HUES64 (cell line): Measurements from ENCODE around the gene CDKN2B. TPM values are rescaled to one million over a fixed set of nuclear protein-coding genes. Genes with fewer than 3 reads are reported as not detected.
"Not testable (repeated sequence)": the region's sequence is repeated elsewhere in the genome, so short reads cannot be mapped to it uniquely, and the experiment has no call there.

ENCODE experiments used
- H3K27ac ChIP-seq: 2 replicates; pipeline ENCODE4 v1.7.0; 2013; ENCODE audit warnings: low read depth, low read length, inconsistent platforms
- H3K27me3 ChIP-seq: 2 replicates; pipeline ENCODE4 v1.6.1; 2013; ENCODE audit warnings: mild to moderate bottlenecking, low read length; ENCODE audit not compliant: insufficient read depth
- H3K36me3 ChIP-seq: 2 replicates; pipeline ENCODE4 v1.6.1; 2013; ENCODE audit warnings: mild to moderate bottlenecking, low read length; ENCODE audit not compliant: insufficient read depth
- H3K4me1 ChIP-seq: 2 replicates; pipeline ENCODE4 v1.6.1; 2013; ENCODE audit warnings: mild to moderate bottlenecking, low read length, moderate library complexity; ENCODE audit not compliant: insufficient read depth
- H3K4me3 ChIP-seq: 2 replicates; pipeline ENCODE4 v1.5.1; 2013; ENCODE audit warnings: mild to moderate bottlenecking, low read length, moderate library complexity
- H3K9ac ChIP-seq: 2 replicates; pipeline ENCODE4 v1.6.1; 2013; ENCODE audit warnings: mild to moderate bottlenecking, low read depth, low read length
- H3K9me3 ChIP-seq: 2 replicates; pipeline ENCODE4 v1.6.1; 2013; ENCODE audit warnings: low read depth, low read length; ENCODE audit not compliant: insufficient read depth
- WGBS: fragments of 150-250, 120-280 bp; methylation state at CpG from one replicate; pipeline ENCODE4 v1.1.7; 2013; ENCODE audit warnings: missing lambda C conversion rate; 5-methylcytosine and 5-hydroxymethylcytosine counted together
- polyA plus RNA-seq, 2 experiments: library from polyadenylated mRNA; stranded (reverse); fragments of 50-300 nt; gene quantifications; one replicate each; pipeline ENCODE4 v1.2.3, GENCODE V29; 2013

Gene CDKN2B
- polyA plus RNA-seq (2013, experiment 1 of 2): 0.40 TPM
- polyA plus RNA-seq (2013, experiment 2 of 2): 0.51 TPM

- under 1% methylated on average over 86 of the region's 86 CpGs for WGBS
- H3K27ac ChIP-seq: no peak within 1 kb of the TSS
- H3K9ac ChIP-seq: peak within 1 kb of the TSS; percentile 53
- no peaks in the 10 kb centered on the region for H3K9me3 ChIP-seq
- no peaks in the 10 kb centered on the region for H3K36me3 ChIP-seq
- peak within 1 kb of the TSS; percentile 74 for H3K4me3 ChIP-seq
- peaks cover 82% of the 10 kb centered on the region for H3K27me3 ChIP-seq
- peaks cover 13% of the 10 kb centered on the region; the same call in 1 of the 2 replicates for H3K4me1 ChIP-seq
Measured at GRCh38 chr9:22008717-22009505, at the start of gene CDKN2B. TSS of gene CDKN2B (minus strand) at chr9:22009305. CDS start at chr9:22008953, 352 bp downstream.

GRCh38 chr9:22057972-22058371 is 48.9 kb upstream of the CDKN2B start:
- not testable (repeated sequence) for H3K27me3 ChIP-seq, H3K27ac ChIP-seq, H3K4me3 ChIP-seq, H3K4me1 ChIP-seq, H3K36me3 ChIP-seq, H3K9me3 ChIP-seq, H3K9ac ChIP-seq
- 97% methylated on average over 6 of the region's 6 CpGs for WGBS

- H3K4me1 ChIP-seq: peaks cover 8% of the 10 kb centered on the region; the same call in 1 of the 2 replicates
Measured at GRCh38 chr9:22056402-22056801, 47.3 kb upstream of the CDKN2B start.

GRCh38 chr9:22055090-22055489 is 46.0 kb upstream of the CDKN2B start:
- no peak overlapping the region for H3K9ac ChIP-seq
- H3K27ac ChIP-seq: no peak overlapping the region
- no peaks in the 10 kb centered on the region for H3K27me3 ChIP-seq
- H3K36me3 ChIP-seq: no peaks in the 10 kb centered on the region
- H3K4me3 ChIP-seq: no peak overlapping the region
- no peaks in the 10 kb centered on the region for H3K9me3 ChIP-seq
- peaks cover 13% of the 10 kb centered on the region; the same call in 1 of the 2 replicates for H3K4me1 ChIP-seq

More at GRCh38 chr9:22056402-22056801, 47.3 kb upstream of the CDKN2B start:
- H3K27me3 ChIP-seq: no peaks in the 10 kb centered on the region
- H3K9ac ChIP-seq: no peak overlapping the region
- 77% methylated on average over 3 of the region's 3 CpGs for whole genome bisulfite sequencing
- H3K36me3 ChIP-seq: no peaks in the 10 kb centered on the region
- no peak overlapping the region for H3K4me3 ChIP-seq
- H3K9me3 ChIP-seq: no peaks in the 10 kb centered on the region
- no peak overlapping the region for H3K27ac ChIP-seq

- H3K27ac ChIP-seq: no peak overlapping the region
- no peaks in the 10 kb centered on the region for H3K27me3 ChIP-seq
- WGBS: 80% methylated on average over 1 of the region's 2 CpGs
- peaks cover 13% of the 10 kb centered on the region; the same call in 1 of the 2 replicates for H3K4me1 ChIP-seq
- H3K9ac ChIP-seq: no peak overlapping the region
- H3K9me3 ChIP-seq: no peaks in the 10 kb centered on the region
- no peaks in the 10 kb centered on the region for H3K36me3 ChIP-seq
- no peak overlapping the region for H3K4me3 ChIP-seq
Measured at GRCh38 chr9:22054529-22054928, 45.4 kb upstream of the CDKN2B start.

DNA sequence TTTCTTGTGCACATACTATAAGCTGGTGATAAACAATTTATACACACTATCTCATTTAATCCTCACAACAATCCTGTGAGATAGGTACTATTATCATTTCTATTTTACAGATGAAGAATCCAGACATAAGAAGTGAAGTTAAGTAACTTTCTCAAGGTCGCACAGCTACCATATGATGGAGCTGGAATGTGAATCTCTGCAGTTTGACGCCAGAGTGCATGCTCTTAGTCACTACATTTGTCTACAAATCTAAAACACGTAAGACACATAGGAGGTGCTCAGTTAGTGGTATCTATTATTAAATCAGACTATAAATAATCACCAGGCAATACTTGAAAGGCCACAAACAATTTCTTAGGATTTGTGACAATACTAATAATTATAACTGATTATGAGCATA is 45.0 kb upstream of the CDKN2B start:
- Histone ChIP-seq H3K4me1 (peaks cover 13% of the 10 kb centered on the region; the same call in 1 of the 2 replicates), H3K9ac (no peak overlapping the region), H3K27ac (no peak overlapping the region), H3K9me3 (no peaks in the 10 kb centered on the region), H3K36me3 (no peaks in the 10 kb centered on the region), H3K27me3 (no peaks in the 10 kb centered on the region), H3K4me3 (no peak overlapping the region)
- 86% methylated on average over 2 of the region's 3 CpGs for WGBS

- Histone ChIP-seq H3K27me3 (no peaks in the 10 kb centered on the region), H3K4me1 (peaks cover 13% of the 10 kb centered on the region; the same call in 1 of the 2 replicates), H3K9ac (no peak overlapping the region), H3K9me3 (no peaks in the 10 kb centered on the region), H3K4me3 (no peak overlapping the region), H3K36me3 (no peaks in the 10 kb centered on the region), H3K27ac (no peak overlapping the region)
- WGBS: 57% methylated on average over 1 of the region's 2 CpGs
Measured at GRCh38 chr9:22053178-22053577, 44.1 kb upstream of the CDKN2B start.

DNA sequence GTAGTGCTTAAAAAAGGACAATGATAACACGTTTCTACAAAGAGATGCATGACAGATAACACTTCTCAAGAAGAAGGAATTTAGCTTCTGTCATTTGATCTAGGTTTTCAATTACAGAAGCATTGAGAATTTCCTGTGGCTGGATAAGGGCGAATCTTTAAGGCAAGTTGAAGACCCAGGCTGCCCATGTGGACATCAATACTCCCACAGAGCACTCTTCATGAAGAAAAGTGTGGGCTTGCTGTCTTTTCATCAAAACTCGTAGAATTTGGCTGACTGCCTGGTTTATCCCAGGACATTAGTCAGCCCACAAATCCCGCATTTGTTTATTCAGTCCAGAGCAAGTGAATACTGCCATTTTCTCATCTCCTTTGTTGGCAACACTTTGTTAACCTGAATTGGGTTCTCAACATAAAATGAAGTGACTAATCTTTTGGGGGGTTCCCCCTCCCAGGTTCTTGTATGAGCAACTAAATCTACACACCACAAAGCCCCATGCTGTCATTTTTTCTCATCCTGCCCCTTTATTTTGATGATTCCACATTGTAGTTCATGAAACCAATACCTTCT is 43.4 kb upstream of the CDKN2B start:
- Histone ChIP-seq H3K9me3 (no peaks in the 10 kb centered on the region), H3K9ac (no peak overlapping the region), H3K36me3 (no peaks in the 10 kb centered on the region), H3K4me3 (no peak overlapping the region), H3K4me1 (peaks cover 13% of the 10 kb centered on the region; the same call in 1 of the 2 replicates), H3K27me3 (no peaks in the 10 kb centered on the region), H3K27ac (no peak overlapping the region)
- WGBS: 79% methylated on average over 4 of the region's 4 CpGs

DNA sequence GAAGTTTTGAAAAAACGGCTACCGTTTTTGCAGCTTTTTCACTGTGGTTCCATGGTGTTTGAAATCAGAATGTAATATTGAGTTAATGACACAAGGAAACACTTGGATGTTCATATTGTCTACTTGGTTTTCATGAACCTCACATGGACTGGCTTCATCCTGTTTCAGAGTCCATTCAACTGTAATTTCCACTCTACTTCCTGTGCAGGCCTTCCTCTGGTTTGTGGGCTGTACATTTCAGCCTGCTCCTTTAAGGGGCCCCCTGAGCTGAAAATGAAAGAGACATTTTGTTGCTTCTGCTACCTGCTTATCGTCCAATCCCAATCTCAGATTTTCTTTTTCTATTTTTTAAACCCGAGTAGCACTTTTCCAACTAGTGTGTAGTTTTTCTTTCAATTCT is 41.8 kb upstream of the CDKN2B start:
- no peak overlapping the region for H3K4me3 ChIP-seq
- no peaks in the 10 kb centered on the region for H3K27me3 ChIP-seq
- no peak overlapping the region for H3K9ac ChIP-seq
- H3K36me3 ChIP-seq: no peaks in the 10 kb centered on the region
- H3K27ac ChIP-seq: no peak overlapping the region
- 96% methylated on average over 4 of the region's 4 CpGs for WGBS
- H3K4me1 ChIP-seq: peaks cover 13% of the 10 kb centered on the region; the same call in 1 of the 2 replicates
- no peaks in the 10 kb centered on the region for H3K9me3 ChIP-seq

GRCh38 chr9:22049411-22049810 is 40.3 kb upstream of the CDKN2B start:
- Histone ChIP-seq H3K9ac (no peak overlapping the region), H3K36me3 (no peaks in the 10 kb centered on the region), H3K27ac (no peak overlapping the region), H3K9me3 (no peaks in the 10 kb centered on the region), H3K27me3 (no peaks in the 10 kb centered on the region), H3K4me3 (no peak overlapping the region), H3K4me1 (peaks cover 13% of the 10 kb centered on the region; the same call in 1 of the 2 replicates)
- WGBS: 95% methylated on average over 1 of the region's 1 CpG

GRCh38 chr9:22047596-22047995 is 38.5 kb upstream of the CDKN2B start:
- WGBS: 92% methylated on average over 2 of the region's 2 CpGs
- Histone ChIP-seq H3K36me3 (no peaks in the 10 kb centered on the region), H3K27ac (no peak overlapping the region), H3K27me3 (no peaks in the 10 kb centered on the region), H3K9me3 (no peaks in the 10 kb centered on the region), H3K4me3 (no peak overlapping the region), H3K9ac (no peak overlapping the region), H3K4me1 (peaks cover 12% of the 10 kb centered on the region; the same call in 1 of the 2 replicates)
